Kidney glomerular epithelial cell (primary cell): ENCODE data around the gene MEIS2.
A peak's percentile ranks its signal among the peaks of the same experiment; 100 is the strongest.

ENCODE experiments used
- DNase-seq: peaks from one replicate; lab custom pipeline; 2025; lab: John Stamatoyannopoulos, UW

Gene MEIS2

DNA sequence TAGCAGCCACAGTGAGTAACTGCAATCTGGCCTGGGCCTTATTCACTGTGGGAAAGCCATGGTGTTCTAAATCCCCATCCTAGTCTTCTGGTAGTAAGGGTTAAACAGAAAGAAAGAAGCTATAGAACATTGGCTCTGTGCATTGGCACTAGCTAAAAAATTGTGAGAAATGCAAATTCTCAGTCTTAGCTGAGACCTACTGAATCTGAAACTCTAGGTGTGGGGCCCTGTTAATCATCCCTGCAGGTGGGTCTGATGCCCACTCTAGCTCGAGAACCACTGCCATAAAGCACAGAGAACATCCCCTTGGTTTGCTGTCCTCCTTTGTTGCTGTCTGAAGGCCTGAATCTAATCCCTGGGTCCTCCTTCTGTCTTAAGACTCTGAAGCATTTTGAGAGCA lies 59.3 kb downstream of the MEIS2 start:
- DNase-seq: no peak

- DNase-seq: no peak
Measured at GRCh38 chr15:37040072-37040742, 60.1 kb downstream of the MEIS2 start.

DNA sequence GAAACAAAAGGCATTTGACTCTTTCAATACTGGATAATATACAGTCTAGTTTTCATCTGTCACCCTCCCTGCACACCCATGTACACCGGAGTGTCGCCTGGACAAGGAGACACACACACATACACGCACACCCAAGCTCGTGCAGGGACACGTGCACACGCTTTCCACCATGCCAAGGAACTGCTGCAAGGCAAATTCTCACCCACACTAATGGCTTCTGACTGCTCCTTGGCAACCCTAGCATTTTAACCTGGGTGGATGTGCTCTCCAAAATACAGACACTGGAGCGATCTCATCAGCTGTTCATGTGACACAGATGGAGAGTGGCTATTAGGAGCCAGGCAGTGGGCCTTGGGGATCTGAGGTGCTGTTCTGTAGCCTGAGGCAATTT lies 61.6 kb downstream of the MEIS2 start:
- no peak for DNase-seq

GRCh38 chr15:37037850-37038715 lies 62.3 kb downstream of the MEIS2 start:
- no peak for DNase-seq

- DNase-seq: no peak
Measured at GRCh38 chr15:37037071-37037655, 63.2 kb downstream of the MEIS2 start.

DNA sequence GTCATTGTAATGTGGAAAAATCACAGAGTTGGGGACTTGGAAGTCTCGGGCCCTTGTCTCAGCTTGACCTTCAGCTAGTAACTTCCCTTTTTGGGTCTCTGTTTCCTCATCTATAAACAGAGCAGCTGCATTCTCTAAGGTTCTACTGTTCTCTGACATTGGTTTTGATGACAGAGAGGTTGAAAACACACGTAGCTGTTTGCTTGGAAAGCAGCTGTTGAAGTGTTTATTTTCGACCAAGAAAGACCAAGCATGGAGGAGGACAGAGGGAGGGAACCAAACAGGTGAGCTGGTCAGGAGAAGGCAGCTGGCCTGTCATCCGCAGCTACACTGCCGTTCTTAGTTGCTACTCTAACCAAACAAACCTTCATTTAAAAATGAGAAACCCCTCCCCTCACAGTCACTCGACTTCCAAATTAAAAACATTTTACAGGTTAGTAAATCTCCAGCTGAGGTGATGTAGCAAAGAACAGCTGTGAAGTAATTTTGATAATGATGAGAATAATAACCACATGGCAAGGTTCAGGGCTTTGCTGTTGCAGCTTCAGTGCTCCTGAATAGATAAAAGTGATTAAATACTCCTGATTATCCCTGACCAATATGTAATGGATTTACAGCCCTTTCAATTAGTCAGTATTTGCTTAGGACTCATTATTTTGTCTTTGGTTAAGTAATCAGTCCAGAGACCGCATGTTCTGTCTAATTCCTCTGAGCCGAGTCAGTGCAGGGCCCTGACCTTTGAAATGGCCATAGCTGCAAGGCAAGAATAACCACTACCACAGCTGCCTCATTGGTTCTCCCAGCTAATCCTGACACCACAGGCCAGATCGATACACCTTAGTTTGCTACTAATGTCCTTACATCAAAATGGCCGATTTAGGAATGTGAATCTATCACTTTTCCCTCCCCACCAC lies 65.3 kb downstream of the MEIS2 start:
- DNase-seq: peak; percentile 64

DNA sequence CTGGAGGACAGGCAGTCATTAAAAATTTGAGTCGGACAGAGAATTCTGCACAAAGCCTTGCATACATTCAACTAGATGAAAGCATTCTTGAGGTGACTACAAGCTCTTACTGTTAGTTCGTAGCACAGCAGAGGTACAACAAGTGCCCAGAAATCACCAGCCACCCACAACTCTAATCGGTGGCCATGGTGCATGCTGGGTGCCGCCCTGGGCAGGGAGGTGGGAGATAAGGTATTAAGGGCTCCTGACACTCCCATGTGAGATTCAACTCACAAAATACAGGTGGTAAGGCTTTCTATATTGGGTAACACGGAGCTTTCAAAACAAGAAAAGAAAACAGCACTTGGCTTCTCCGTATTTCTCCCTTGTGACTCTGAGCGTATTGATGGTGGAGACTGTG lies 66.0 kb downstream of the MEIS2 start:
- no peak for DNase-seq

DNA sequence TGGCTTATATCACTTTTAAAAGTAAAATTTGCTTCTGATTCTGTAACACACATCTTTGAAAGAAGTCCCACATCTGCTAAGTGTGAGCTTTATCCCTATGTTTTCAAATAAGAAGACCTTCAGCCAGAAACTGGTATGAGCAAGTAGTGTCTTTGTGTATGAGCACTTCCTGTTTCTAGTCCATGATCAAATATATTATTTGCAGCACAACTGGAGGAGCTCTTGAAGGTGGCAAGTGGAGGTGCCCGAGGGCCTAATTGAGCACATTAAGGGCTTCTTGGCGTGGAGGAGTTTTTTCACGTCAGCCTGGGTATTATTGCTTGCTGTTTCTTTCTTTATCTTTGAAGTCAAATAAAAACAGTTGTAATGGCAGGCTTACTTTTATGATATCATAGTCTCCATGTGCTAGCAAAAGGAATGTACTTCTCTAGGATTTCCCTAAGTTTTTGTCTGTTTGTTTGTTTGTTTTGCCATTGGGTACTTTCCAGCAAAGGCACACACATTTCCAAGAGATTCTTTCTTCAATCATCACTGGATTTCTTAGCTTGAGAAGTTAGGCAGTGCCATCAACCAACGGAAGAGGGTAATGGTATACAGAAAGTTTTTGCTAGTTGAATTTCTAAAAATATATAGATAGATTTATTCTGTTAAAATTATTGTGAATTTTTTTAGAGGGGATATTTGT lies 68.1 kb downstream of the MEIS2 start:
- DNase-seq: no peak

GRCh38 chr15:37031198-37031597 lies 69.2 kb downstream of the MEIS2 start:
- DNase-seq: no peak

DNA sequence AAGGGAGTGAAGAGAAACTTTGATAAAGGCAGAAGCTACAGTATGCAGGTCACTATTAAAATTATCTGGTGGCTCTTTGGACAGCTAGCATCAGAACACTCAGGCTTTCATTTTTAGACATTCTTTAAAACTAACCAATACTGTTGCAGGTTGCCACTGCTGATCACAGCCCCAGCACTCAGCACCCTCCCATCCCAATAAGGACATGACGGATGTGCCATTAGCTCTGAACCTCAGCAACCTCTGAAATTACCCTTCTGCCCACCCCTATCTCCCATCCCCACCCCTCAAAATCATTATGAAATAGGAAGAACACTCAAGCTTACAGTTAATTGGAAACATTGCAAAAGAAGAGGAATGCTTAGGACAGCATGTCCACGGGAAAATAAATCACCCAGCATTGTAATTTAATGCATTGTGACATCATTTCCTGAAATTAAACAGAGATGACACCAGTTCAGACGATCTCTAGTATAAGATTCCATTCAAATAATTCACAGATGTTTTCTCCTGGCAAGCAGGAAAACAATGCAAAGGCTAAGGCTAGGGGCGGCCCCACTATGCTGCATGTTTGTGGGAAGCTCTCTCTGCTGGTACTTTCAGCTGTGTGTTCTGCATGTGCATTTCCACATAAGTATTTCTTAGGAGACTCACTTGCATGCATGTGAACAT lies 71.6 kb downstream of the MEIS2 start:
- DNase-seq: no peak

GRCh38 chr15:37020852-37021251 lies 79.5 kb downstream of the MEIS2 start:
- DNase-seq: no peak

DNA sequence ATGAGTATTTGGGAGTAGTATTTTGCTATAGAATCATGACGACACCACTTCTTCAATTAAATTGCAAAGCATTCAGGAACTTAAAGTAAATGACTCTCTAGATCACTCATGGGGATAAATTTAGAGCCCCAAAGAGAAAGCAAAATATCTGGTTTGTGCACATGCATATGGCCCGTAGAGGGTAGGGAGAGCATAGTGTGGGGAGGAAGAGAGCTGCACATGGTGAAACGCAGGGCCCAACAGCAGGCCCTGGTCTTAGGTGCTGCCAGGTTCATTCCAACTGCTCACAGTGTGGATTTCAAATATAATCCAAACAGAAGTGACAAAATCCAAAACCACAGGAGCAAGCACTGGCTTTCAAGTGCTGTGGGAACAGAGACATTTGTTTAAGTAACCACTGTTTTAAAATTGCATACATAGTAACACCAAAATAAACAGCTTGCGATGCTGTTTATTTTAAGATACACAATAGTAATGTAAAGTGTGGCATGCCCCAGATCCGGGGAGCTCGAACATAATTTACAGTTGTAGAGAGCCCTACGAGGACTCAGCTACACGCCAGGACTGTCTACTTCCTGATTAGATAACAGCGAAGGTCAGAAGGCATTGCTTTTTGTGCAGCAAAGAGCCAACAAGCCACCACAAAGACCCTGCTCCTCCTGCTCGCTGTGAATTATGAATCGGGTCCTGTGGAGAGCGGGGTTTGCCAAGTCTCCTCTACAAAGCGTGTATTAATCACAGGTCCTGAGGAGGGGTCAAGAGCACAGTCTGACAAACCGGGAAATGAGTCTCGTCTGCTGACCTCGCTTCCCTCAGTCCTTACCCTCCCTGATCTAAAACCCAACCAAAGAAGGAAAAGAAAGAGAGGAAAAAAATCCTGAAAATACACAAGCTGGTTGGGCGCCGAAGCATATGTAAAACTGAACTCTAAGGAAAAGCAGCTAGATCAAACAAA lies 80.6 kb downstream of the MEIS2 start:
- DNase-seq: no peak

DNA sequence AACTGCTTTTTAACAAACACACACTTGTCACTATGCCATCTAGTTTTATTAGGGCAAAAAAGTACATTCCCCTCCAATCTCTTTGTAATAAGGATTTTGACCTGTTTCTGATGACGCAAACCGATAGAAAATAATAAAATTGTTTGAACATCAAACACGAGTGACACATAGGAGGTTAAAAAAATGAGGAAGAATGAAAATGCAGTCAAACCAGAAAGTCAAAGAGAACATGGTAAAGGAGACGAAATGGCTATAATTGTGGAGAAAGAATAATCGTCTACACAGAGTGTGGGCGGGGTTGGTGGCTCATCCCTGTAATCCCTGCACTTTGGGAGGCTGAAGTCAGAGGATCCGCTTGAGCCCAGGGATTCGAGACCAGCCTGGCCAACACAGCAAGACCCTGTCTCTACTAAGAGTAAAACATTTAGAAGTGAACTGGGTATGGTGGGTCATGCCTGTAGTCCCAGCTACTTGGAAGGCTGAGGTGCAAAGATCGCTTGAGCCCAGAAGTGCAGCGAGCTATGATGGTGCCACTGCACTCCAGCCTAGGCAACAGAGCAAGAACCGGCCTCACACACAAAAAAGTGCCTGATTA lies 83.2 kb downstream of the MEIS2 start:
- no peak for DNase-seq

GRCh38 chr15:37016231-37016630 lies 84.1 kb downstream of the MEIS2 start:
- DNase-seq: no peak

DNA sequence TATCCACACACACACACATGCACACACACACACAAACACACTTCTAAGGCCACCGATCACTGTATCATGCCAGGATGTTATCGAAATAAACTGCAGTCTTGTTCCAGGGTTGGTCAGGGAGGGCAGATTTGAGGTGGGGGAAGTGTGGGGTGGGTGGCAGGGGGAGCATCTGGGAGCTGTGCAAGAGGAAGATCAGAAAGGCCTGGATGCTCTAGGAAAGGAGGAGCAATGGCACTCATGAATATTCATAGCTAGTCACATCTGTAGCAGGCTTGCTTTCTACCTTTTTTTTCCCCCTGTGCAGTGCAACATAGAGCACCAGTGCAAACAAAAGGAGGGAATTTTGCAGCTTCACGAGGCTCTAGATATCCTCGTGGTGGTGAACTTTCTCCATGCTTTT lies 84.9 kb downstream of the MEIS2 start:
- DNase-seq: peak; percentile 36

GRCh38 chr15:37015035-37015434 lies 85.3 kb downstream of the MEIS2 start:
- peak; percentile 36 for DNase-seq

DNA sequence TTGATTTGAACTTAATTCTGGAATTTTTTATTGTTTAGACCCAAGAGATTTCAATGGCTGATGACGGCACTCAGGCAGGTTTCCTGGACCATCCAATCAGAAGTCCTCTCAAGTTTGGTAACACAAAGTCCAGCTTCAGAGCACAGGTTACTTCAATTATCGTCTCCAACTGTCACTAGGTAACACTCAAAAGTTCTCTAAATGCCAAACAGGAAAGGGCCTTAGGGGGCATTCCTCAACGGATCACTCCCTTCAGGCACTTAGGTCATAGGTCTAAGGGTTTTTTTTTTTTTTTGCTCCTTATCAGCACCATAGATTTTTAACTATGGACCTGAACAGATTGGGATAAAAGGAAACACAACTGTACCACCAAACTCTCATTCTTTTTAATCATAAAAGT lies 85.8 kb downstream of the MEIS2 start:
- no peak for DNase-seq

GRCh38 chr15:37014137-37014536 lies 86.2 kb downstream of the MEIS2 start:
- DNase-seq: no peak

DNA sequence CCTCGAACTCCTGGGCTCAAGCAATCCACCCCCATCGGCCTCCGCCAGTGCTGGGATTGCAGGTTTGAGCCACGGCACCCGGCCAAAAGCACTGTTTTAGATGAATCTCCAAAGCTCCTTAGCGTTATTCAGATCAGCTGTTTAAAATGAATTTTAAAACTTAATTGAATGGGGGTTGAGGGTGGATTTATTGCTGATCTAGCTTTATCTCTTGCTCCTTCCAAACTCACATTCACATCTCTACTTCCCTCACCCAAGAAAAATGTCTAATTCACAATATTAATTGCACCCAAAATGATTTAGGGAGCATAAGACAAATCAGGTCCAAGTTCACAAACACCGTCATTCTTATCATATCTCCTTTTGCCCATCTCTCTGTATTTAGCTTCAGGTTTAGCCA lies 89.8 kb downstream of the MEIS2 start:
- DNase-seq: no peak
